Endodermal cell (in vitro differentiated cells): Measurements from ENCODE around the gene MTHFS. TPM values are rescaled to one million over a fixed set of nuclear protein-coding genes. Genes with fewer than 3 reads are reported as not detected.
A peak's percentile ranks its signal among the peaks of the same experiment; 100 is the strongest.
"Not testable (repeated sequence)": the region's sequence is repeated elsewhere in the genome, so short reads cannot be mapped to it uniquely, and the experiment has no call there.

ENCODE experiments used
- DNase-seq: peaks from one replicate; pipeline ENCODE4 v3.0.0-alpha.2; 2017
- H3K27ac ChIP-seq: 2 replicates; pipeline ENCODE4 v1.5.1; 2013; ENCODE audit warnings: mild to moderate bottlenecking, low read depth, low read length, moderate library complexity
- H3K27me3 ChIP-seq: 2 replicates; pipeline ENCODE4 v1.6.1; 2013; ENCODE audit warnings: mild to moderate bottlenecking, low read length, moderate library complexity; ENCODE audit not compliant: insufficient read depth, control insufficient read depth, poor library complexity, severe bottlenecking
- H3K36me3 ChIP-seq: 2 replicates; pipeline ENCODE4 v1.7.0; 2013; ENCODE audit warnings: mild to moderate bottlenecking, low read length, moderate library complexity; ENCODE audit not compliant: control insufficient read depth, insufficient read depth
- H3K4me1 ChIP-seq: one replicate; pipeline ENCODE4 v1.7.0; 2013; ENCODE audit warnings: low read length; ENCODE audit not compliant: control insufficient read depth, insufficient read depth
- H3K4me3 ChIP-seq: 2 replicates; pipeline ENCODE4 v1.5.1; 2013; ENCODE audit warnings: mild to moderate bottlenecking, low read length, moderate library complexity
- H3K9ac ChIP-seq: 2 replicates; pipeline ENCODE4 v1.6.1; 2013; ENCODE audit warnings: mild to moderate bottlenecking, low read length, moderate library complexity; ENCODE audit not compliant: poor library complexity, severe bottlenecking; ENCODE audit errors: extremely low read depth
- H3K9me3 ChIP-seq: 2 replicates; pipeline ENCODE4 v1.6.1; 2013; ENCODE audit warnings: mild to moderate bottlenecking, low read length, moderate library complexity; ENCODE audit not compliant: control insufficient read depth
- H3K27ac Mint-ChIP-seq: 2 replicates; pipeline ENCODE4 v1.8.0; 2020; ENCODE audit warnings: mixed read lengths
- H3K27me3 Mint-ChIP-seq: 2 replicates; pipeline ENCODE4 v1.8.0; 2021; ENCODE audit warnings: mild to moderate bottlenecking, mixed read lengths; ENCODE audit not compliant: insufficient read depth
- H3K36me3 Mint-ChIP-seq: 2 replicates; pipeline ENCODE4 v1.8.0; 2020; ENCODE audit warnings: low read depth, mixed read lengths
- H3K4me1 Mint-ChIP-seq: 2 replicates; pipeline ENCODE4 v1.8.0; 2020; ENCODE audit warnings: mixed read lengths
- H3K4me3 Mint-ChIP-seq: 2 replicates; pipeline ENCODE4 v1.8.0; 2020; ENCODE audit warnings: mild to moderate bottlenecking, moderate library complexity, mixed read lengths
- H3K9me3 Mint-ChIP-seq: 2 replicates; pipeline ENCODE4 v1.8.0; 2020; ENCODE audit warnings: mild to moderate bottlenecking, mixed read lengths
- CTCF ChIP-seq: fragments of 200-600 bp; sonication (generic); conservative IDR thresholded peaks from 2 replicates; pipeline ENCODE4 v1.5.0; 2021; ENCODE audit warnings: antibody characterized with exemption, mild to moderate bottlenecking
- WGBS, 2 experiments: methylation state at CpG; one replicate each; pipeline versions ENCODE4 v1.1.5 to v1.1.7; 2013; ENCODE audit warnings: missing lambda C conversion rate in 2 of 2, mixed read lengths in 1 of 2; ENCODE audit not compliant: insufficient coverage in 1 of 2, insufficient read length in 1 of 2; 5-methylcytosine and 5-hydroxymethylcytosine counted together
- total RNA-seq, 2 donors: library from RNA; stranded (reverse); fragmentation: NEBNext Ultra II Directional in 1 of 2; extraction: Animal tissue kit (Norgen Biotek cat#: 25700) in 1 of 2; gene quantifications; 2 replicates in 1 of 2; 3 replicates in 1 of 2; pipeline ENCODE4 v1.2.1, GENCODE V29; 2021

The MTHFS gene
- total RNA-seq, 2 donors from 2014 or later, result 28.2 to 33.6 TPM

- peaks cover 19% of the 10 kb centered on the region for H3K4me1 Mint-ChIP-seq
- 92% methylated on average over 5 of the region's 5 CpGs; no CpG with 5 or more reads in 1 of the 2 experiments for WGBS, 2 experiments
Measured at GRCh38 chr15:79930516-79930915, 33.7 kb upstream of the MTHFS start.

GRCh38 chr15:79929412-79929811 is 32.6 kb upstream of the MTHFS start:
- Mint-ChIP-seq H3K27me3 (peaks cover 10% of the 10 kb centered on the region), H3K9me3 (peaks cover 21% of the 10 kb centered on the region), H3K4me1 (peaks cover 14% of the 10 kb centered on the region), H3K36me3 (peaks cover 10% of the 10 kb centered on the region), H3K4me3 (no peak overlapping the region), H3K27ac (no peak overlapping the region)
- Histone ChIP-seq H3K9me3 (peaks cover 13% of the 10 kb centered on the region), H3K27me3 (no peaks in the 10 kb centered on the region), H3K27ac (no peak overlapping the region), H3K36me3 (no peaks in the 10 kb centered on the region), H3K9ac (no peak overlapping the region), H3K4me3 (no peak overlapping the region), H3K4me1 (no peaks in the 10 kb centered on the region)
- 80 to 86% methylated on average over 1 to 2 of the region's 2 CpGs for WGBS, 2 experiments
- DNase-seq, result no peak
- TF ChIP-seq CTCF, result no peak

More at GRCh38 chr15:79930516-79930915, 33.7 kb upstream of the MTHFS start:
- Histone ChIP-seq H3K36me3 (no peaks in the 10 kb centered on the region), H3K27ac (no peak overlapping the region), H3K4me3 (no peak overlapping the region), H3K27me3 (no peaks in the 10 kb centered on the region), H3K9me3 (peaks cover 3% of the 10 kb centered on the region), H3K9ac (no peak overlapping the region), H3K4me1 (no peaks in the 10 kb centered on the region)
- no peak for TF ChIP-seq CTCF
- DNase-seq, result no peak
- H3K27ac Mint-ChIP-seq, result no peak overlapping the region
- H3K4me3 Mint-ChIP-seq, result no peak overlapping the region
- H3K9me3 Mint-ChIP-seq, result peaks cover 13% of the 10 kb centered on the region
- peaks cover 10% of the 10 kb centered on the region for H3K27me3 Mint-ChIP-seq
- H3K36me3 Mint-ChIP-seq, result peaks cover 6% of the 10 kb centered on the region

- 95 to 97% methylated on average over 16 to 36 of the region's 36 CpGs for WGBS, 2 experiments
- Mint-ChIP-seq H3K36me3 (peaks cover 30% of the 10 kb centered on the region), H3K9me3 (peaks cover 44% of the 10 kb centered on the region)
- H3K4me1 ChIP-seq, H3K9ac ChIP-seq, H3K4me3 ChIP-seq, H3K27ac Mint-ChIP-seq, DNase-seq, H3K27me3 Mint-ChIP-seq, H3K27ac ChIP-seq, H3K4me3 Mint-ChIP-seq, H3K27me3 ChIP-seq, H3K4me1 Mint-ChIP-seq: not testable (repeated sequence)
- H3K36me3 ChIP-seq, result peaks cover 11% of the 10 kb centered on the region
- H3K9me3 ChIP-seq, result peaks cover 28% of the 10 kb centered on the region
Measured at GRCh38 chr15:79926116-79926515, 29.3 kb upstream of the MTHFS start.

GRCh38 chr15:79924379-79924778 is 27.6 kb upstream of the MTHFS start:
- Histone ChIP-seq H3K9ac (peak overlapping the region; percentile 84), H3K4me3 (peak overlapping the region; percentile 92), H3K4me1 (no peaks in the 10 kb centered on the region), H3K9me3 (peaks cover 45% of the 10 kb centered on the region), H3K36me3 (peaks cover 27% of the 10 kb centered on the region), H3K27me3 (no peaks in the 10 kb centered on the region), H3K27ac (no peak overlapping the region)
- Mint-ChIP-seq H3K4me3 (peak overlapping the region; percentile 94), H3K27me3 (peaks cover 5% of the 10 kb centered on the region), H3K9me3 (peaks cover 61% of the 10 kb centered on the region), H3K36me3 (peaks cover 46% of the 10 kb centered on the region), H3K27ac (no peak overlapping the region), H3K4me1 (peaks cover 6% of the 10 kb centered on the region)
- no peak for TF ChIP-seq CTCF
- no peak for DNase-seq
- 89 to 96% methylated on average over 24 of the region's 24 CpGs for WGBS, 2 experiments
